Panc1 (cell line): Measurements from ENCODE around the gene LOC101059915.

Experiments used
- ATAC-seq: fragments of 200-7000 bp; cut with Tn5 transposase; 2 replicates; pipeline ENCODE4 v1.9.1; 2020; ENCODE audit warnings: mild to moderate bottlenecking, moderate library complexity
- BruUV-seq: library from RNA; stranded (reverse); fragments of 400-500 nt; replicated peaks from 2 replicates; lab custom pipeline; 2021; lab: Mats Ljungman, UMichigan
- CTCF ChIA-PET: fragments of 300-600 bp; sonication (Branson Sonifier 250); formaldehyde crosslinking; loops from one replicate; lab custom pipeline; 2022; ENCODE audit warnings: antibody characterized with exemption; lab: Charles Lee
- POLR2A ChIA-PET: fragments of 300-600 bp; sonication (Branson Sonifier 250); formaldehyde crosslinking; loops from one replicate; lab custom pipeline; 2022; ENCODE audit warnings: antibody characterized with exemption; lab: Charles Lee
- DNase-seq: peaks from one replicate; pipeline ENCODE4 v3.0.0-alpha.2; 2010; ENCODE audit warnings: low read depth, low spot score
- H3K27ac ChIP-seq: 2 replicates; pipeline ENCODE4 v1.5.1; 2011; ENCODE audit warnings: mild to moderate bottlenecking, low read length, inconsistent platforms
- H3K27me3 ChIP-seq: fragments of 200-500 bp; sonication (Bioruptor generic); 2 replicates; pipeline ENCODE4 v1.6.0; 2014; ENCODE audit warnings: low read length, inconsistent platforms; ENCODE audit not compliant: control insufficient read depth, insufficient read depth
- H3K36me3 ChIP-seq: fragments of 200-500 bp; sonication (Bioruptor generic); 2 replicates; pipeline ENCODE4 v1.5.1; 2014; ENCODE audit warnings: inconsistent platforms, mild to moderate bottlenecking, low read length, moderate library complexity; ENCODE audit not compliant: control insufficient read depth, insufficient read depth
- H3K4me1 ChIP-seq: 2 replicates; pipeline ENCODE4 v1.5.1; 2011; ENCODE audit warnings: inconsistent platforms, mild to moderate bottlenecking, low read length, moderate library complexity; ENCODE audit not compliant: control insufficient read depth, insufficient read depth
- H3K4me3 ChIP-seq, 2 experiments: 2 replicates each; pipeline ENCODE4 v1.5.1; 2011 to 2012; ENCODE audit warnings: low read depth in 2 of 2, low read length in 2 of 2, mild to moderate bottlenecking in 2 of 2, inconsistent platforms in 1 of 2, moderate library complexity in 1 of 2
- H3K9me3 ChIP-seq: fragments of 200-500 bp; sonication (Bioruptor generic); 2 replicates; pipeline ENCODE4 v1.5.1; 2014; ENCODE audit warnings: low read depth, mild to moderate bottlenecking, inconsistent platforms, low read length, moderate library complexity; ENCODE audit not compliant: control insufficient read depth, insufficient read depth
- CTCF ChIP-seq: fragments of 450-650 bp; IDR thresholded peaks from 2 replicates; pipeline ENCODE4 v1.5.1; 2017; ENCODE audit warnings: mild to moderate bottlenecking
- POLR2AphosphoS5 ChIP-seq: IDR thresholded peaks from 2 replicates; pipeline ENCODE4 v1.6.1; 2012; ENCODE audit warnings: mild to moderate bottlenecking, low read depth, low read length, moderate library complexity
- REST ChIP-seq, 2 experiments: IDR thresholded peaks; 2 replicates each; pipeline ENCODE4 v1.6.1; 2011 to 2012; ENCODE audit warnings: low read depth in 2 of 2, control low read depth in 1 of 2, low read length in 1 of 2, mild to moderate bottlenecking in 1 of 2, moderate library complexity in 1 of 2; ENCODE audit not compliant: insufficient read depth in 1 of 2
- SIN3A ChIP-seq: IDR thresholded peaks from 2 replicates; pipeline ENCODE4 v1.6.1; 2012; ENCODE audit warnings: low read depth, mild to moderate bottlenecking, low read length, moderate library complexity, borderline replicate concordance; ENCODE audit not compliant: insufficient read depth
- TCF7L2 ChIP-seq: IDR thresholded peaks from 2 replicates; pipeline ENCODE4 v1.6.1; 2011; ENCODE audit warnings: mild to moderate bottlenecking, low read depth, low read length, inconsistent platforms
- in situ Hi-C: cut with HindIII; loops from 2 replicates; pipeline ENCODE4 v1.10.0; 2016; ENCODE audit warnings: low sequenced_read_pairs, low pct_unique_long_range_greater_than_20kb
- intact Hi-C: fragments of 100-400 bp; cut with micrococcal nuclease; formaldehyde crosslinking; loops from one replicate; pipeline ENCODE4 v1.10.0; 2022; ENCODE audit not compliant: unreplicated experiment

Gene LOC101059915

GRCh38 chrX:71634366-71634765 lies 33.0 kb upstream of the LOC101059915 start:
- no peak for ATAC-seq
- no peaks in the 10 kb centered on the region for H3K4me1 ChIP-seq
- intact Hi-C loops (no loop called here), in situ Hi-C loops (no loop called here)
- no peaks in the 10 kb centered on the region for H3K36me3 ChIP-seq
- no peak for DNase-seq
- H3K27ac ChIP-seq = no peak overlapping the region
- no TSS peak for BruUV-seq
- no peak overlapping the region for H3K4me3 ChIP-seq
- POLR2A ChIA-PET = no interaction called here
- no peaks in the 10 kb centered on the region for H3K9me3 ChIP-seq
- TF ChIP-seq TCF7L2 (no peak), REST (IDR thresholded peaks at IDR 0.05; ENCODE audit: insufficient read depth in 1 of 2, low read depth in 2 of 2, low read length in 1 of 2) (no peak), CTCF (no peak), SIN3A (no peak), POLR2AphosphoS5 (no peak)
- H3K27me3 ChIP-seq = no peaks in the 10 kb centered on the region
- CTCF ChIA-PET = no interaction called here

GRCh38 chrX:71636438-71637252 lies 30.7 kb upstream of the LOC101059915 start:
- Histone ChIP-seq H3K36me3 (no peaks in the 10 kb centered on the region), H3K27ac (no peak overlapping the region), H3K4me3 (no peak overlapping the region), H3K4me1 (no peaks in the 10 kb centered on the region), H3K27me3 (no peaks in the 10 kb centered on the region), H3K9me3 (no peaks in the 10 kb centered on the region)
- in situ Hi-C loops = no loop called here
- DNase-seq (no peak), ATAC-seq (no peak)
- intact Hi-C loops = no loop called here
- ChIA-PET POLR2A (no interaction called here), CTCF (no interaction called here)
- BruUV-seq = no TSS peak
- TF ChIP-seq CTCF = no peak
- no peak for TF ChIP-seq SIN3A
- no peak for TF ChIP-seq POLR2AphosphoS5
